Dermis microvascular lymphatic vessel endothelial cell (primary cell): Measurements from ENCODE around the gene CEP112. TPM values are rescaled to one million over a fixed set of nuclear protein-coding genes. Genes with fewer than 3 reads are reported as not detected.
"Not testable (repeated sequence)": the region's sequence is repeated elsewhere in the genome, so short reads cannot be mapped to it uniquely, and the experiment has no call there.

Experiments used
- DNase-seq, 2 donors: peaks; one replicate each; pipeline versions ENCODE4 v3.0.0 to v3.0.0-alpha.2; 2010; ENCODE audit warnings: low read depth in 2 of 2
- total RNA-seq: library from RNA; depleted of rRNA; stranded (reverse); fragments of >200 nt; gene quantifications from 2 replicates; pipeline ENCODE4 v1.2.1, GENCODE V29; 2014

The CEP112 gene
- total RNA-seq, 1 donor from 2014 or later = 5.0 TPM

DNA sequence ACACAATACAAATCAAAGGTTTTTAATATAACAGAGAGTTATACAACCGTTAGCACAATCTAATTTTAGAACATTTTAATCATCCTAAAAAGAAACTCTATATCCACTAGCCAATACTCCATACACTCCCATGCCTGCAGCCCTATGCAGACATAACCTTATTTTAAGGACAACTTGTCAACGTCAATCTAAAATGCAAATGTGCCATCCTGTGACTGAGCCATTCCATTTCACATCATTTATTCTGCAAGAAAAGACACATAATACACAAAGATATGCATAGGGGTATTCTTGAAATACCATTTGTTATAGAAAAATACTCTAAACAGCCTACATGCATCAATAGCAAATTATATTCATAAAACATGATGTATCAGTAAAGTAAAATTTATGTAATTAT is 106.7 kb downstream of the CEP112 start:
- no peak for DNase-seq

DNA sequence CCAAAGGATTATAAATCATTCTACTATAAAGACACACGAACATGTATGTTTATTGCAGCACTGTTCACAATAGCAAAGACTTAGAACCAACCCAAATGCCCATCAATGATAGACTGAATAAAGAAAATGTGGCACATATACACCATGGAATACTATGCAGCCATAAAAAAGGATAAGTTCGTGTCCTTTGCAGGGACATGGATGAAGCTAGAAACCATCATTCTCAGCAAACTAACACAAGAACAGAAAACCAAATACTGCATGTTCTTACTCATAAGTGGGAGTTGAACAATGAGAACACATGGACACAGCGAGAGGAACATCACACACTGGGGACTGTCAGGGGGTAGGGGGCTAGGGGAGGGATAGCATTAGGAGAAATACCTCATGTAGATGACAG is 111.3 kb downstream of the CEP112 start:
- not testable (repeated sequence) for DNase-seq

DNA sequence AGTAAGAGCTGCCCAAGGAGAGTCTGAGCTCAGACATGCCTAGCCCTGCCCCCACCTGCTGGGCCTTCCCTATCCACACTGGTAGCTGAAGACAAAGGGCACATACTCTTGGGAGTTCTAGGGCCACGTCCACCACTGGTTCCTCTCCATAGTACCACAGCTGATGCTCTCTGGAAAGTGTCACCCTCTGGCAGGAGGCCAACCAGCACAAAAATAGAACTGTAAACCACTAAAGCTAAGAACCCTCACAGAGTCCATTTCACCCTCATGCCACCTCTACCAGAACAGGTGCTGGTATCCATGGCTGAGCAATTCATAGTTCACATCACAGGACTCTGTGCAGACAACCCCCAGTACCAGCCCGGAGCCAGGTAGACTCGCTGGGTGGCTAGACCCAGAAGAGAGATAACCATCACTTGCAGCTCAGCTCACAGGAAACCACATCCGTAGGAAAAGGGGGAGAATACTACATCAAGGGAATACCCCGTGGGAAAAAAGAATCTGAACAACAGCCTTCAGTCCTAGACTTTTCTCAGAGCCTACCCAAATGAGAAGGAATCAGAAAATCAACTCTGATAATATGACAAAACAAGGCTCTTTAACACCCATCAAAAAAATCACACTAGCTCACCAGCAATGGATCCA is 115.3 kb downstream of the CEP112 start:
- peak in 1 of 2 donors; percentile 51 for DNase-seq

DNA sequence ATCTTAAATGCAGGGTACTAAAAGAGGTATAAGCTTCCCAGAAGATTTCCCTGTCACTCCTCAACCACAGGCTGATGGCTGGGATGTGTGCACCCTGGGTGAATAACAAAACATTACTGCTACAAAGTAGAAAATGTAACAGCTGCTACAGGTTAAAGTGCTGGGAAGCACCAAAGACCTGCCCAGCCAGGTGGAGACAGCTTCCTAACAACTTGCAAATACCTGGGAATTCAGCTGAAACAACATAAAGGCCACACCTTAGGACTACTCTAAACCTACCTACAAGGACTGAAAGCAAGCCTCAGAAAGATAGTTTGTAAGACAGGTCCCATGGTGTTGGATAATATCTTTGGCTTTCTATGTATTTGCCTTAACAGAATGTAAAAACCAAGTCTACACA is 118.5 kb downstream of the CEP112 start:
- DNase-seq = no peak

DNA sequence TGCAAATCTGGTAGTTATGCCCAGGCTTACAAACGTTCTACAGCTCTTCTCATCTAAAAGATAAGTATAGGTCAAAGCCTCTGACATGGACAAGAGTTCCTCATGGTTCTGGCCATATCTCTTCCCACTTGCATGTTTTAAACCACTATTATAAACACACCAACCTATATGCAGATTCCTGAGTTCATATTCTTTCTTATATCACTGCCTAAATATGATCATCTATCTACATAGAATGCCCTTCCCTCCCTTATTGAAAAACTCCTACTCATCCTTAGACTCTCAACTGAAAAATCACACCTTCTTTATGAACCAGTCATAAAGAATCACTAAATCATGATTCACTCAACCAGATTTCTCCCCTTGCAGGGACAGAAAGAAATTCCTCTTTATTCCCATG is 128.2 kb downstream of the CEP112 start:
- no peak for DNase-seq

DNA sequence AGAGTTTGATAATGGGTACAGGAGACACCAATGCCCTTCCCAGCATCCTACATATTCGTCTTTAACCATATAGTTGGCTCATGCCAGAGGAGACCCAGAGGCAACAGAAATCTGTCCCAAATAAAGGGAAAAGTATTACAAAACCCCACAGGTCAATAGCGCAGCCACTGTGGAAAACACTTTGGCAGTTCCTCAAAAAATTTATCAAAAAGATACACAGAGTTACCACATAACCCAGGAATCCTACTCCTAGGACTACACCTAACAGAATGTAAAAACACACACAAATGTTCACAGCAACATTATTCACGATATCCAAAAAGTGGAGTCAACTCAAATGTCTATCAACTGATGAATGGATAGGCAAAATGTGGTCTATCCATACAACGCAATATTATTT is 135.8 kb downstream of the CEP112 start:
- no peak for DNase-seq

DNA sequence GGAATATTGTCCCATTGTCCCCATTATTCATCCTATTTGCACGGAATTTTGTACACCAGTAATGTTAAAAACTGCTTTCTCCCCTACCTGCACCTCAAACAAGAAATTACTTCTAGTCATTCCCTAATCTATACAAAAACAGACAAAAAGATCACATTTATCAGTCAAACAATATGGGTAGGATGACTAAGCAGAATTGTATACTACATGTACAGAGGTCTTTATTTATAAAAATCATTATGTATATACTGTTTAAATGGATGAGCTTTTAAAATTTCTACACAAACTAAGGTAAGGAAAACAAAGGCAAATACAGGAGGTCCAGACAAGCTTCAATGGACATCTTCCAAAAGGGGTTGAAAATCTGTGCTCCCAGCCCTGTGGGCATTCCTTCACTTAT is 137.7 kb downstream of the CEP112 start:
- no peak for DNase-seq

DNA sequence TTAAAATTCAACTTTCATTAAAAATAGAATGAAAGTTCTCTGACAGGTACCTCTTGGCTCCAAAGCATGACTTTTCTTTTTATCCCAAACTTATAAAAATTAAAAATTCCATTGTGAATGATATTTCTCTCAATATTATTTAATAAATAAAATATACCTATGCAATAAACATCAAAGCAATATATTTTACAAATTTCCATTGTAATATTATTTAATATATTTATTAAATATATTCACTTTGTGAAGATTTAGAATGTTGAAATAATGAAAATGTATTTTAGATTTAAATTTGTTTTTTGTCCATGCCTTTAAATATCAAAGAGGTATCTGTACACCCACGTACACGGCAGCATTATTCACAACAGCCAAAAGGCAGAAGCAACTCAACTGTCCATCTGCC is 147.8 kb downstream of the CEP112 start:
- no peak for DNase-seq

DNA sequence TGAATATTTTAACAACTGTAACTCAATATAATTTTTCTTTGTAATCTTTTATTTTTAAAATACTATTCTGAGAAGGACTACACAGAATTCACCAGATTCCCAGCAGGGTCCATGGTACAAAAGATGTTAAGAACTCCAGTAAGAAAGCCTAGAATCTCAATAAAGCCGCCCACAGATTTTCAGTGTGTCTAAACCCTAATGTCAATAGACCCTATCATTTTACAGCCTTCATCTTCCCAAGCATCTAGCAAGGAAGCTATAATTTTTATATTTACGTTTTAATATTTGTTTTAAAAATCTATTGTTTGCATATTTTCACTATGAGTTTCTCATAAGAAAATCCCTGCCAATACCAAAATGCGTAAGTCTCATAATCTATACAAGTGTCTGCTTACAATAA is 148.5 kb downstream of the CEP112 start:
- DNase-seq = no peak

DNA sequence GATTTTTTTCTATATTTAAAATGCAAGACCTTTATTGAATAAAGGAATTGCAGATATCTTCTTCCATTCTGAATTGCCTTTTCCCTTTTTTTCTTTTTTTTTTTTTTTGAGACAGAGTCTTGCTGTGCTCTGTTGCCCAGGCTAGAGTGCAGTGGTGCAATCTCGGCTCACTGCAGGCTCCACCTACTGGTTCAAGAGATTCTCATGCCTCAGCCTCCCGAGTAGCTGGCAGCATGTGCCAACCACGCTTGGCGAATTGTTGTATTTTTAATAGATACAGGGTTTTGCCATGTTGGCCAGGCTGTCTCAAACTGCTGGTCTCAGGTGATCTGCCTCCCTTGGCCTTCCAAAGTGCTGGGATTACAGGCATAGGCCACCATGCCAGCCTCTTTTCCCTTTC is 151.5 kb downstream of the CEP112 start:
- no peak for DNase-seq

DNA sequence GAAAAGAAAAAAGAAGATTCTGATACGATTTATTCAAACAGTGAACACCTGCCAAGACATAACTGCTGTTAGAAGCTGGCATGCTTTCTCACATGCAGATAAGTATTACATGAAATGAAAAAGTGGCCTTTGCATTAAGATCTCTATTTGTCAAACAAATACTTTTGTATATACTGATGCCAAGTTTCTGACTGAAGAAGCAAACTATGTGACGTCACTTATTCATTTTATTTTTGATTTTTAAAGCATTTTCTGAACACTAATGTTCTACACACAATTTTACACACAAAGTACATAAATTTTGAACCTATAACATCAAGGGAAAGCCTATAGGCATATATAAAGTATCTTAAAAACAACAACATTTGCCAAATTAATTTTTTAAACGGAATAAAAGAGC is 153.8 kb downstream of the CEP112 start:
- DNase-seq = no peak

DNA sequence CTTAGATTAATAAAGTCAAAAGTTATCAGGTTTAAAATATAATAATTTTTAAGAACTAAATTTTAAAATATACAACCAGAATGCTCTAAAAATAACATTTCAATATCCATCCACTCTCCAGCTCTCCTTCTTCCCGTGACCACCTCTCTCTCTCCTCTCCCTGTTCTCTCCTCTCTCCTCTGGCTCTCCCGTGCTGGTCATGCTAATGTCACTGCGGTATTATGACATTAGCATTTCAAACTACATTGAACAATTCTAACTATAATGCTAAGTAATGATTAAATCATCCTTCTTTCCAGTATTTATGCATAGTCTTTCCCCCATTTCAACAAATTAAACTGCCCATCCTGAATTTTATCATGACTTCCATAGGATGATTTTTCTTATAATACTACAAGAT is 154.7 kb downstream of the CEP112 start:
- no peak for DNase-seq

DNA sequence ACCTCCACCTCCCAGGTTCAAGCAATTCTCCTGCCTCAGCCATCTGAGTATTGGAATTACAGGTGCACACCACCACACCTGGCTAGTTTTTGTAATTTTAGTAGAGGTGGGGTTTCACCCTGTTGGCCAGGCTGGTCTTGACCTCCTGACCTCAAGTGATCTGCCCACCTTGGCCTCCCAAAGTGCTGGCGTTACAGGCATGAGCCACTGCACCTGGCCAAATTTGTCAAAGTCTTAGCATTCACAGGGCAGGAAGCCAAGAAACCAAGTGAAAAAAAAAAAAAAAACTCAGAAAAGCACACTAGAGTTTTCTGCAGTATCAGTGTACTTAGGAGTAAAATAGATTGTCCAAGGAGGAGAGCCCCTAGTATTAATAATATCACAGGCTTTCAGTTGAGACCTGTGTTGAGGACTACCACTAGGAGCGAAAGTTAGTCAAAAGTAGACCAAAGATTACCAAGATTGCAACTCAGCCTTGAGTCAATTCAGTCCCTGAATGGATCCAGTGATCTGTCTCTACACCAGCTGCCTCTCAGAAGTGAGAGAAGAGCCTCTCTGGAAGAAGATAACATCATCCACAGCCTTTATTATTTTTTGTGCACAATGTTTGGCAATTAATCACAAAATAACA is 159.7 kb downstream of the CEP112 start:
- no peak for DNase-seq

DNA sequence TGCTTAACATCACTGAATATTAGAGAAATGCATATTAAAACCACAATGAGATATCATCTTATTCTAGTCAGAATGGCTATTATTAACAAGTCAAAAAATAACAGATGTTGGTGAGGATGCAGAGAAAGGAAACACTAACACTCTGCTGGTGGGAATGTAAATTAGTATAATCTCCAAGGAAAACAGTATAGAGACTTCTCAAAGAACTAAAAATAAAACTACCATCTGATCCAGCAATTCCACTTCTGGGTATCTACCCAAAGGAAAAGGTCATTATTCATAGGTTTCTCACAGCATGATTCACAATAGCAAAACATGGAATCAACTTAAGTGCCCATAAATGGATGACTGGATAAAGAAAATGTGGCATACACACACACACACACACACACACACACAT is 166.4 kb downstream of the CEP112 start:
- DNase-seq = no peak

DNA sequence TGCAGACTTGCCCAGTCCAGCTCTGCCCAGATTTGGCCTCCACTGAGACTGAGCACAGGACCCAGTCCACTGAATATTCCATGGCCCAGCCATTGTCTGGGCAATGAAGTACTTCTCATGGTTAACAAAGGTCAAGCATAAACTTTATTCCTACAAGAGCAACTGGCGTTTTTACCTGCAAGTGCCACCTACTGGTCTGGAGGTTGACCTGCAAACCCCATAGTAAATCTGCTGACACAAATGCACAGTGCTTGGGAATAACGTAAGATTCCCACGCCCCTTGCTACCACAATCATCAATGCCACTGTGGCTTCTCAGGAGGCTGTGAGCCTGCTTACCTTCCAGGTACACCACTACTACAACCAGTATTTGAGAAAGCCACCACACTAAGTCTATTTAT is 170.2 kb downstream of the CEP112 start:
- DNase-seq = no peak

DNA sequence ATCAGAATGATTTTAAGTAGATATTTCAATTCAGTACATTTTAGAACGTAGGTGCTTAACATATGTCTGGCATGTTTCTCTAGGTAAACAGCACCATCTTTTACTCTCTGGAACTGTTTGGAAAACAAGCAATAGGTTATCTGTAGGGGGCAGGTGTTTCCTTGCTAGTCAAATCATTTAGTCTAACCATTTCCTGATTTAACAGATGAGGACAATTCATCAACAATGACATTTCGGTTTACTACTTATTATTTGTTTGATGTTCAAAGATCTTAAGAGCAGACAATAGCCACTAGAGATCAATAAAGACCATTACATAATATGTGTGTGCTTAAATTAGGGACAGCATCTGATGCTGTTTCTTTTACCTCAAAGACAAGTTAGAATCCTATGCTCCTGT is 173.1 kb downstream of the CEP112 start:
- DNase-seq = peak; percentile 30 to 84

DNA sequence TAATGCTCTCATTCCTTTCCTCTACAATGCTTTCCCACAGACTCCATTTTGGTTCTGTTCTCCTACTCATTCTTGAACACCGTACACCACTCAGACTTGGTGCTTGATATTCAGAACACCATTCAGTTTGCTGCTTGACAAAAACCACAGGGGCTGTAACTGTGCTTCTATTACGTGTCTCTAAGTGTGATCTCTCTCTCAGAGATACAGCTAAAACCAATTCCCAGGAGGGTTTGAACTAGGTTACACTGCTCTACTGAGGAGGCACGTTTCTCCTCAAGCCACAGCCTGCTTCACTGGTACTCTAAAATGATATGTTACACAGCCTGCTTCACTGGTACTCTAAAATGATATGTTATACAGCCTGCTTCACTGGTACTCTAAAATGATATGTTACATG is 175.7 kb downstream of the CEP112 start:
- no peak for DNase-seq

DNA sequence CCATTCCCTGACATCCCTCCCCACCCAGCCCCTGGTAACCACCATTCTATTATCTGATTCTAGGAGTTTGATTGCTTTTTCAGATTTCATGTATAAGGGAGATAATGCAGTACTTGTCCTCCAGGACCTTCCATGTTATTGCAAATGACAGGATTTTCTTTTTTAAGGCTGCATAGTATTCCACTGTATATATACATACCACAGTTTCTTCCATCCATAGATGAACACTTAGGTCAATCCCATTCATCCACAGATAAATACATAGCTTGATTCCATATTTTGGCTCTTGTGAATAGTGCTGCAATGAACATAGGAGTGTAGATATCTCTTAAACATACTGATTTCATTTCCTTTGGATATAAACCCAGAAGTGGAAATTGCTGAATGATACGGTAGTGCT is 183.3 kb downstream of the CEP112 start:
- no peak for DNase-seq

DNA sequence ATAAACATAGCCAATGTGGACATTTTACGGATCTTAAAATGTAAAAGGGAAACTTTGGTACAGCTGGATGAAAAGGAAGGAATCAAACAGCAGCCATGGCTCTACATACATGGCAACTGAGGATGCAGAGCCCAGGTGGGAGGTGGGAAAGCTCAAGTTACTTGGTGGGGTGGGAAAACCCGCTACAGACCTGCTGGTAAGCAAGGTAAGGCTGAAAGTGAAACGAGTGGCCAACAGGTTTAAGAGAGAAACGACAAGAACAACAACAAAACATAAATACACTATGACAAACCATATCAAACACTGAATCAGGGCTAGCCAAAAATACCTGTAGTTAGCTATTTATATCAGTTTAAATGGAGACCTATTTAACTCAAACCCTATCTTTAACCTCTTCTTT is 185.3 kb downstream of the CEP112 start:
- DNase-seq = no peak

DNA sequence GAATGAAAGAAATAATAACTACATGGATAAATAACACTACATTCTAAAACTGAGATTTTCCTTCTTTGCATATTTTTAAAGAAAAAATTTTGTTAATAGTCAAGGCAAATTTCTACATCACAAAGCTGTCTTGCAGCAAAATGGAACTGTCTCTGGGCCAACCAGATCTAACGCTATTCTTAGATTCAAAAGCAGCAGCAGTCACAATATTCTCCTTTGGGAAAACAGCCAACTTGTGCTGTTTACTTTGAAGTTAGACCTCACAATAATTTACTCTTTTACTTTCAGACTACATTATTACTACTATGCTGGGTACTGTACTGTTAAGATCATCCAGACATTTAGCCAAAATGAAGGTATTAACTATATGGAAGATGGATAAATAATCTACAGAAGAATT is 189.1 kb downstream of the CEP112 start:
- peak in 1 of 2 donors; percentile 39 for DNase-seq

DNA sequence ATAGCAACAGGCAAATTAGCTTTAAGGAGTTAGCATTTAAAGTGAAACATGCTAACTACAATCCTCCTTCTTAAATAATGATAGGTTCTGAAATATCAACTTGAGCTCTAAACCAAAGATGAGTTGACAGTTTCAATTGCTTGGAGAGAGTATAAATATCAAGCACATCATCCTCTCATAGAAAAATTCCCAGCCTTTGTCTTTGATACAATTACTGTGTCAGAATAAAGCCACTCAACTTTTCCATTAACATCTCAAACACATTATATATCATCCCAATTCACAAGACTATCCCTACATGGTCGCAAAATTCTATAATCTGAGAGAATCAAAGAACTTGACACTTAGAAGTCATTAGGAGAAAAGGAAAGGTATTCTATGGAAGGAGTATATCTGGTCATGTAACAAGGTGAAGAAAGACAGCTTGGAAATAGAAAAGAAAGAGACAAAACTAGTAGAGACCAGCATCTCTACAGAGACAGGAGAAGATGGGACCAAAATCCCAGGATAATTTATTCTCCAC is 189.8 kb downstream of the CEP112 start:
- no peak for DNase-seq

DNA sequence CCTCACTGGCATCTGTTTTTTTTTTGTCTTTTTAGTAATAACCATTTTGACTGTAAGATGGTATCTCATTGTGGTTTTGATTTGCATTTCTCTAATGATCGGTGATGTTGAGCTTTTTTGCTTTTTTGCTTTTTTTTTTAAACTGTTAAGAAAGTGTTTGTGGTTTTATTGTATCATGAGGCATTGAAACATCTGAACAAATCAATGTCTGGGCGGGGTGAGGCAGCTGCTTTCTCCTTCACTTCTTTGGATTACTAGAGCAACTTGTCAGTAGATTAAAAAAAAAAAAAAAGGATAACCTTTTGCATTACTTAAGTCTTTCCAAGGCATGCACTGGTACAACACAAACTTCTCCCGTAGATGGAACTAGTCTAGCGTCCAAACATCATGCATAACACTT is 191.7 kb downstream of the CEP112 start:
- no peak for DNase-seq

DNA sequence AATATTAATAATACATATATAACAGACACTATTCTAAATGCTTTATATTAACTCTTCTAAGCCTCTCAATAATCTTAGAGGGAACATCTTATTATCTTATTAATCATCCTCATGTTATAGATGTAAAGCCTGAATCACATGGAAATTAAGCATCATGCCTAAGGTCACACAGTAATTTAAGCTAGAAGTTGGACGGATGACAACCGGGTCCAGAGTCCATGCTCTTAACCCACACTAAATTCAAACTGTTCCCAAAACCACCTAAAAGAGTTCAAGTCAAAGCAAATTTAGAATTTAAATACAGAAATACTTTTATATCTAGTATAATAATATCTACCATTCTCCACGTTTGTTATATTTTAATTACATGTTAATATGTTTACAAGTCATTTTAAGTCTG is 193.3 kb downstream of the CEP112 start:
- DNase-seq = no peak

DNA sequence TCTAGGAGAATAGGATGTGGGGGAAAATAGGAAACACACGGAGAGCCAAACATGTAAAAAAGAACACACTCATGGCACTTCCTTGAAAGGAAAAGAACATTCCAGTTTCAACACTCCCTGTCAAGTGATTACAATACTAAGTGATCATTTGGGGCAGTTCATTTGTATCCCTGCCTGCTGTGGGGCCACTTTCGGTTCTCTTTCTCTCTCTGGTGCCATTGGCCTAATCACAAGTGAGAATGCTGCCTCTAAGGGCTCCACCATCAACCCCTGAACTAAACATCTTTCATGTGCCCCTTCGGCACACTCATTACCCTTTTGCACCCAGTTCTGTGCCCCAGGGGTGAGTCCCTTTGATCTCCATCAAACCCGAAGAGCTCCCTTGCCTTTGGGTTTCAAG is 197.3 kb downstream of the CEP112 start:
- no peak for DNase-seq
